Measurements from ENCODE around the gene COX14.

Gene COX14

GRCh38 chr12:50166799-50167048 lies 54.7 kb downstream of the COX14 start:
- no peak for DNase-seq

GRCh38 chr12:50167049-50167828 lies 55.2 kb downstream of the COX14 start, which contains the start of gene CERS5:
Gene CERS5 (minus strand): TSS chr12:50167369. CDS start chr12:50167297, 72 bp downstream.
- DNase-seq = peak; percentile 98
